Activated CD8-positive, alpha-beta memory T cell treated with anti-CD3 and anti-CD28 coated beads for 48 hours (primary cell): ENCODE results near the gene PSMA7.
A peak's percentile ranks its signal among the peaks of the same experiment; 100 is the strongest.

Source experiments
- DNase-seq, 3 experiments: peaks; one replicate each; pipeline ENCODE4 v3.0.0-alpha.2; 2020; ENCODE audit warnings: low read depth in 2 of 3, low spot score in 2 of 3

PSMA7 gene

DNA sequence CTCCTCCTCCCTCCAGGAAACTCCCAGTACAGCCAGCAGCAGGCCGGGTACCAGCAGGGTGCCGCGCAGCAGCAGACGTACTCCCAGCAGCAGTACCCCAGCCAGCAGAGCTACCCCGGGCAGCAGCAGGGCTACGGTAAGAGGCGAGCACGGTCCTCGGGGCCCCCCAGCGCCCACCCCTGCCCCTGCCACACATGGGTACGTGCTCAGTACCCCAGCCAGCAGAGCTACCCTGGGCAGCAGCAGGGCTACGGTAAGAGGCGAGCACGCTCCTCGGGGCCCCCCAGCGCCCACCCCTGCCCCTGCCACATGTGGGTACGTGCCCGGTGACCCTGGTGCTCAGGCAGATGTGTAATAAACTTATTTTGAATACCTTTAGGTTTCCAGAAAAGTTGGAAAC, 29.5 kb upstream of the PSMA7 start:
- DNase-seq = no peak

DNA sequence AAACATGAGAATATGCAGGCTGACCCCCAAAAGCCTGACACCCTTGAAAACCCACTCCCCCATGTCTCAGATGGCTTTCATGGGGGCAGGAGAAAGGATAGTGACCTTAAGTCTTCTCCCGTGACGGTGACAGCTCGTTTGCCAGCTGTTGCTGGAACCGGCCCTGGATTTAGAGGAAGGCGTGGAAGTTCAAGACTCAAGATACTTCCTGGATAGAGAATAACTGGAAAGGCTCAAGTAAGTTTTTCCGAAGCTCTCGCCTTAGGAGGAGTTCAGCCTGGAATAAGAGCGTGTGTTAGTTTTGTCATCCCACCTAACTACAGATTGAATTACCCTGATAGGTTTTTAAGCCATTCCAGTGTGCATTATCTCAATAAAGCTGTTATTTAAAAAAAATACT, 28.1 kb upstream of the PSMA7 start:
- no peak for DNase-seq

DNA sequence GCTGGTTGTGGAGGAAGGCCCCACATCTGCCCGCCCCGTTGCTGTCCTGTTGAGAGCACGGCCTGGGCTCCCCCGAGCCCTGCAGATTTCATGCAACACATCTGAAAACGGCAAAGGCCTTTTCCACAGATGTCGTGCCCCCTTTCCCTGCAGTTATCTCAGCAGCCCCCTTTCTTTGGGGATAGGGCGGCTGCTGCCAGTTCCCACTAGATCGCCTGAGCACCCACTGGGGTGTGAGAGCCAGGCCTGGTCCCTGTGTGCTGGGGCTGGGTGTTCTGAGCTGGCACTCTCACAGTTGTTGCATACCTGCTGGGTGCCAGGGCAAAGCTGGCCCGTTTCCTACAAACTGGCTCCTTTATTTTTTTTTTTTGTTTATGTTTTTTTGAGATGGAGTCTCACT, 27.3 kb upstream of the PSMA7 start:
- DNase-seq = no peak

DNA sequence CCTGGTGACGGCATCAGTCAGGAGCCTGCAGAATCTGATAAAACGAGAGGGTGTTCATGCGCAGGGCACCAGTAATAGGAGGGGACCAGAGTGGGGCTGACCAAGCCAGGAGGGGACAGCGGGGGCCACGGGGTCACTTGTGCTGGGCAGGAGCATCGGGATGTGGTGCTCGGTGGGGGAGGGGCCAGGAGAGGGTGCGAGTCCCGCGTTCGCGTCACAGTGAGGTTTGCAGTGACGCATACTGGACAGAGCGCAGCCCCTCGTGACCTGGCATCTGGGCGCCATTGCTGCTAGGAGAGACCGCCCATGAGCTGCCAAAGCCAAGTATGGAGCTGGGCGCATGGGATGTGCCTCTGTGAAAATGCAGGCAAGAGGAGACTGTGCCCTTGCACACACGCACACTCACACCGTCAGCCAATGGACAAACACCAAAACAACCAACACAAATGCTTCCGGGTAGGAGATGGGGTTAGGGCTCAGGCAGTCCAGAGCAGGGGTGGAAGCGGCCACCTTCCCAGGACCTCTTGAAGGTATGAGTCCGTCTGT, 25.8 kb upstream of the PSMA7 start:
- DNase-seq = no peak

DNA sequence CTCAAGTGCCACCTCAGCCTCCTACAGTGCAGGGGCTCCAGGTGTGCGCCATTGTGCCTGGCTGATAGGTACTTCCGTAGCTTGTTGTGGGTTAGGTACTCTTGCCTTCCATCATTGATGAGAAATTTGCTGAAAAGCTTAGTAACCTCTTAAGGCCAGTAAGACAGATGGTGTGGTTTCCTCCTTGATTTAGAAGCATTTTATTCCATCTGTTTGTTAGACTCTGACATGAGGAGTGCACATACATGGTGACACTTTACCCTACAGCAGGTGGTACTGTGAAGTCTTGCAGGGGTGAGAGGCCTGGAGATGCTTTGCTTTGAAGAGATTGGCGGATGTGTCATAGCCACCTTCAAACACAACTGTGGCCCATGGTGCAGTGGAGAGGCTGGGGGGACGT, 24.9 kb upstream of the PSMA7 start:
- DNase-seq = no peak

DNA sequence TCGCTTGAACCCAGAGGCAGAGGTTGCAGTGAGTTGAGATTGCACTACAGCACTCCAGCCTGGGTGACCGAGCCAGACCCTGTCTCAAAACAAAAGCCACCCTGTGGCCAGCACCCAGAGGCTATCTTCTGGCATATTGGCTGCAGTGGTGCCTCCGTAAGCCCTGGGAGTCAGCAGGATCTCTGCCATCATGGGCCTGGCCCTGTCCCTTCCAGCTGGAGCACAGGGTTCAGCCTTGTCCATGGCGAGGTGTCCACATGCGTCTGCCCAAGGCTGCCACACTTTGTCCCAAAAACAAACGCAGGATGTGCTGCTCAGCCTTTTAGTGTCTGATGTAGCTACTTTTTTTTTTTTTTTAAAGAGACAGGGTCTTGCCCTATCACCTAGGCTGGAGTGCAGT, 24.3 kb upstream of the PSMA7 start:
- DNase-seq = no peak

DNA sequence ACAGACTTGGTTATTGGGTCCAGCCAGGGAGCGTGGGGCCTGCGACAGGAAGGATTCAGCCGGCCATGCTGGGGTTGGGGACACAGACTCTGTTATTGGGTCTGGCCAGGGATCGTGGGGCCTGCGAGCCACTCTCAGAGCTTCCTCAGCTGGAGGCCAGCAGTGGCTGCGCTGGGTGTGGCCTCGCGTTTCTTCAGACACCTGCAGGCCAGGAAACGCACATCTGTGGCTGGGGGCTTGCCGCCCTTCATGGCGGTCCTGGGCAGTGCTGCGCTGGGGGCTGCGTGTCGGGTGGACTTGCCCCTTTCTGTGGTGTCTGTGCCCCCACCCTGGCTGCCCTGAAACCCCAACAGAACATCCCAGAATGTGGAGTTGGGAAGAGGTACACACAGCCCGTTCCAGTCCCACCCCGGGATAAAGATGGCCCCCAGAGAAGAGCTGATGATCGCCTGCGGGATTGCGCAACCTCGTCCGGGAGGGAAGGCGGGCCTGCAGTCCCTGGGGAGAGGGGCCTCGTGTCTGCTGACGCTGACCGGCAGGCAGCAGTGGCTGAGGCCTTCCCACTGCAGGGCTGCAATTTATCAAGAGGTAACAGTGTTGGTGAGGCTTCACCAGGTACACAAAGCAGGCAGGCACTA, 22.7 kb upstream of the PSMA7 start:
- DNase-seq = no peak

DNA sequence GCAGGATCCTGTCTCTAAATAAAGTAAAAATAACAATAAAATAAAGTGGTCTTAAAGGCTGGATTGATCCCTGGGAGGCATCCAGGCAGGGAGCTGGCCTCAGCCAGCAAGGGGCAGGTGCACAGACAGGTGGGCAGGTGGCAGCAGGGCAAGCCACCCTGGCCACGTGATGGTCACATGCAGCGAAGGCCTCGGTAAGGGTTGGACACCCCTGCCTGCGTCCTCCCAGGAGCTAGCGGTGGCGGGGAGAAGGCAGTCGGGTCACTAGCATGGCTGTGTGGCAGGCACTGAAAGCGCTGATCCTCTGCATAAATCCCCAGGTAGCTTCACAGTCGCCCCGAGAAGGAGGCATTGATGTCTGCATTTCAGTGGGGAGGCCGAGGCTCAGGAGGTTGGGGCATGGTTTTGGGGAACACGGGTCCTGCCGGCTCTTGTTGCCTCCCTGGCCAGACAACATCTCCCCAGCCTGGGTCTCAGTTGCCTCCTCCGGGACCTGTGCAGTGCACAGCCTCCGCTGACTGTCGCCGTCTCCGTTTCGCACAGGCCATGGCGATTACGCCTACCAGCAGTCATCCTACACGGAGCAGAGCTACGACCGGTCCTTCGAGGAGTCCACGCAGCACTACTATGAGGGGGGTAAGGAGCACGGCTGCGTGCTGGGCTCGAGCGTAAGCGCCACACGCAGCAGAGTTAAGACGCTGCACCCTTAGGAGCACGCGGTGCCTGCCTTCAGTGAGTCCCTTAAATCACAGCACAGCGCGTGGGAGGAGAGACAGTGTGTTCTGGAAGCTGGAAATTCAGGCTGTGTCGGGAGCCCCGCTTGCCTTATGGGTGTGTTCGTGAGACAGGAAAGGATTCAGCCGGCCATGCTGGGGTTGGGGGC, 21.9 kb upstream of the PSMA7 start:
- DNase-seq = no peak

DNA sequence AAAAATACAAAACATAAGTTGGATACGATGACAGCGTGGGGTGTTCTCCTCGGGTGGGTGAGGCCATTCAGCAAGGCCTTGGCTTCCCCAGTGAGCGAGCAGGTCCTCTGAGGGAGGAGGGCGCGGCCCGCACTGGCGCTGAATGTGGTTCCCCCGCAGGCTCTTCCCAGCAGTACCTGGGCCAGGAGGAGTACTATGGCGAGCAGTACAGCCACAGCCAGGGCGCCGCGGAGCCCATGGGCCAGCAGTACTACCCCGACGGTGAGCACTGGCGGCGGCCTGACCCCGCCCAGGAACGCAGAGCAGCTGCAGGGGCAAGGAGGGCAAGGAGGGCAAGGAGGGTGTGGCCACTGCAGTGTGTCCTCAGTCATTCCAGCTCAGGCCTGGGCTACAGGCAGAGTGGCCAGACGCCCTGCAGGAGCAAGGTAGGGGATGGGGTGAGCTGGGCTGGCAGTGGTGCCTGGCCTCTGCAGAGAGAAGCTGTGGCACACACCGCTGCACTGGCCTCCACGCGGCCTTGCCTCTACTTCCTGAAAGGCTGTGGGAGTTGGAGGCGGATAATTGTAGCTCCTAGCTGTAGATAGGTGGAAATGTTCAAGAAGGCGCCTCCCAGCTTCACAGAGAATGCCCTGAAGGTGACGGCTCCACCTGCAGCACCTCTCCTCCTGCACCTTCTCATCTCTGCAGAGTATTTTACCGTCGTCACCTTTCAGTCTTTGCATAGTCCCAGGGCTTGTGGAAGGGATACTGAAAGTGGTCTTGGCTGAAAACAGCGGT, 21.0 kb upstream of the PSMA7 start:
- no peak for DNase-seq

DNA sequence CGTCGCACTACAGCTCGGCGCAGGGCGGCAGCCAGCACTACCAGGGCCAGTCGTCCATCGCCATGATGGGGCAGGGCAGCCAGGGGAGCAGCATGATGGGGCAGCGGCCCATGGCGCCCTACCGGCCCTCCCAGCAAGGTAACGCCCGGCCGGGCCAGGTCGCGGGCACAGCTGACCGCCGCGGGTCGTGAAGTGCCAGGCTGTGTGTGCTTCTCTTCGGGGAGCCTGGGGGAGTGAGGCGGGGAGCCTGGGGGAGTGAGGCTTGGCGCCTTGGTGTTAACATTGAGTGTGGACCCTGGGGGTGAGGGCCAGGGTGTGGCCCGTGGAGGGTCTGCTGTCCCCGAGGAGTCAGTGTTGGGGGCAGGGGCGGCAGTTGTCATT, 20.3 kb upstream of the PSMA7 start:
- no peak for DNase-seq

DNA sequence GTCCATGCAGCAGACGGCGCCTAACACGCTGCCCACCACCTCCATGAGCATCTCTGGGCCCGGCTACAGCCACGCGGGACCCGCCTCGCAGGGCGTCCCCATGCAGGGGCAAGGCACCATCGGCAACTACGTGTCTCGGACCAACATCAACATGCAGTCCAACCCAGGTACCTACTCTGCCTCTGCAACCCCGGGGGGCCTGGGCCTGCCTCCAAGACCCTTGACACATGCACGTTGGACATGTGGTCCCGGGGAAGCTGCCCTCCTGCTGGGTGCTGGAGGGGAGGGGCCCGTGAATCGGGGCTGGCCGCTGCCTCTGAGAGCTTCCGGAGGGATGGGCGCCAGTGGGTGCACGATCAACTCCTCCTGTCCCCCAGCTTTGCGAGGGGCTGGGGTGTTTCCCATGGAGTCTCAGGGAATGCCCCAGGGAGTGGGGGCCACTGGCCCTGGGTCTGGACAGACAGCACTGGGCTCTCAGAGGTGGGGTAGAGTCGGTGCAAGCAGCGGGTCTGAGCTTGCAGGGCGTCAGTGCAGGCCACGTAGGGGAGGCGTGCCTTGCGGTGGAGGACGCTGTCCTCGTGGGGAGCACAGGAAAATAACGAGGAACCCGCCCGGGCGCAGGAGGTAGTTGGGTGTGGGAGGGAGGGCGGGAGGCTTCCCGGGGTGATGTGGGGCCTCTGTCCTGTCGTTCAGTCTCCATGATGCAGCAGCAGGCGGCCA, 19.7 kb upstream of the PSMA7 start:
- DNase-seq = no peak

DNA sequence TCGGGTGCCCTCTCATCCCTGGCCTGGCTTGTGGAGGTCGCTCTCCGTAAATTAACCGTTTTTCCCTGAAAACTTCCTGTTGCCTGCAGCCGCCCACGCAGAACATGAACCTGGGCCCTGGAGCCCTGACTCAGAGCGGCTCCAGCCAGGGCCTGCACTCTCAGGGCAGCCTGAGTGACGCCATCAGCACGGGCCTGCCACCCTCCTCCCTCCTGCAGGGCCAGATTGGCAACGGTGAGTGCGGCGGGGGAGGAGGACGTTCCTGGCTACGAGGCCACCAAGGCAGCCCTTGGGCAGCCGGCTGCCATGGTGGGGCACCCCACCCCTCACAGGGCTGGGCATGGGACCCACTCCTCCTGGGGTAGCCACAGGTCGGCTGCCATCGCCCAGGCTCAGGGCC, 18.2 kb upstream of the PSMA7 start:
- no peak for DNase-seq

DNA sequence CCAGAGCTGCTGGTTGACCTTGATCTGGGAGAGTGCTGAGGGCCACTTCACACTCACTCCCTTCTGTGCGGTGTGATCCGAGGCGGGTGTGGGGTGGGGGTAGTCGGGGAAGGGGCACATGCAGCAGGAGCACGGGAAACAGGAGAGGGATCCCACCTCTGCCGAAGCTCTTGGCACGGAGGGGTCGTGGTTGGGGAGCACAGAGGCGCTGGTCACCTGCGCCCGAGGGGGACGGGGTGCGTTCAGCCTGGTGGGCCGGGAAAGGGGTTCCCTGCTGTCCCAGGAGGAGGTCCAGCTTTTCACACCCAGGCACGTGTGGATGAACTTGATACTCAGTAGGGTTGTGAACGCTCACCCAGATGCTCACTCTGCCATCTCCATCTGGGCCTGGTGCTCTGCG, 17.7 kb upstream of the PSMA7 start:
- DNase-seq = no peak

DNA sequence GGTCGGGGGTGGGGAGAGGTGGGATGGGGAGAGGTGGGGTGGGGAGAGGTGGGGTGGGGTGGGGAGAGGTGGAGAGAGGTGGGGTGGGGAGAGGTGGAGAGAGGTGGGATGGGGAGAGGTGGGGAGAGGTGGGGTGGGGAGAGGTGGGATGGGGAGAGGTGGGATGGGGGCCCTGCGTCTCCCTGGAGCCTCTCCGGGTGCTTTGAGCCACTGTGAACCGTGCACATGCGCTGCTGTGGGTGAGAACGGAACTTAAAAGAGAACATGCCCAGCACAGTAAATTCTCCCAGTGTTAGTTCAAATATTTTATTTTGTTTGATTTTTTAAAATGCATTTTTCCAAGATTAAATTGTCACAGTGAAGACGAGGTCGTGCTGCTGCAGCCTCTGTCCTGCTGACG, 17.1 kb upstream of the PSMA7 start:
- no peak for DNase-seq

DNA sequence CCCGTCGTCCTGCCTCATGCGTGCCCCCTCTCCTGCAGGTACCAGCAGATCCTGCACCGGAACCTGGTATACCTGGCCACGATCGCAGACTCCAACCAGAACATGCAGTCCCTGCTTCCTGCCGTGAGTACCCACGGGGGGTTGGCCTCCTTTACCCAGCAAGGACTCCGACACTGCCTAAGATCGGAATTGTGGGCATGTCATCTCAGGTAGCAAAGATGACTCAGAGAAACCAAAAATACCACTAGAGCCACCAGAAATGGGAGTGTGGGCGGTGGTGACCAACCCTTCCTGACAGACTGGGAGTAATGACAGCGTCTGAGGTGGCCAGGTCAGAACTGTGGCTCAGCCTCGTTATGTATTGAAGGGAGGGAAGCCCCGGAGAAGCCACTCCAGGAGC, 16.6 kb upstream of the PSMA7 start:
- DNase-seq = peak; percentile 54 to 62 (median 58)

DNA sequence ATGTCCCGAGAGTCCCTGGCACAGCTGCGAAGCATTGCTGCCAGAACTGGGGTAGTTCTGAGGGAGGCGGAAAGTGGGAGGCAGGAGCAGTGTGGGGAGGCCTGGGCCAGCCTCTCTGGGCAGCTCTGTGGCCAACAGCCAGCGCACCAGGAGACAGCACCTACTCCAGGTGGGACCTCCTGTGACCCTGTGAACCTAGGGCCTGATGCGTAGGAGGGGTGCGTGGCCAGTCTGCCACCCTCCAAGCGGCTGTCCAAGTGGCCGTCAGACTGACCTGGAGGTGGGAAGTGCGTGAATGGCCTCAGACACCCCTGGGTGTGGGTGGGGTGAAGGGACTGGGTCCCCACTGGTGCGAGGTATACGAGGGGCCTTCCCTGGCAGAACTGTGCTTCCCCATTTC, 15.9 kb upstream of the PSMA7 start:
- DNase-seq = no peak

DNA sequence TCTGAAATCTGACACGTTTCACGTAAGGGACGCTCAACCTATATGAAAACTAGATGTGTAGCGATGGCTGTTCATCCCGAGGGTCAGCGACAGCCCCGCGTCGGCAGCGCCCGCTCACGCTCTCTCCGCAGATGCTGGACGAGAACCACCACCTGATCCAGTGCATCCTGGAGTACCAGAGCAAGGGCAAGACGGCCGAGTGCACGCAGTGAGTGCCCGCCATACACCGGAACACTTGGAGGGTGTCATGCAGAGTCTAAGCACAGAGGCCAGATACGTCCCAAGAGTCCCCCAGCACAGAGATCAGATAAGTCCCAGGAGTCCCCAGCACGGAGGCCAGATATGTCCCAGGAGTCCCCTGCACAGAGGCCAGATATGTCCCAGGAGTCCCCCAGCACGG, 15.3 kb upstream of the PSMA7 start:
- DNase-seq = no peak

DNA sequence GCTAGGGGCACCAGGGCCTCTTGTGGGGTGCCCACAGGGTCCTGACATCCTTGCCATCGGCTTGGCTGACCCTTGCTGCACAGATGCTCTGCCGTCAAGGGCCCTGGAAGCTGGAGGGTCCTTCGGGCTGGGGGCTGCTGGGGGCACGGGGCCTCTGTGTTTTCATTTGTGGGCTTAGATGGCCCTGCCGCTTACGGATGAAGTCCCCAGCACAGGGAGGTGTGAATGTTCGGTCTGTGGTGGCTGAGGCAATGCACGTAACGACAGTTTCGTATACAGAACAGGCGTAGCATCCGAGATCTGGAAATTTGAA, 14.8 kb upstream of the PSMA7 start:
- no peak for DNase-seq

DNA sequence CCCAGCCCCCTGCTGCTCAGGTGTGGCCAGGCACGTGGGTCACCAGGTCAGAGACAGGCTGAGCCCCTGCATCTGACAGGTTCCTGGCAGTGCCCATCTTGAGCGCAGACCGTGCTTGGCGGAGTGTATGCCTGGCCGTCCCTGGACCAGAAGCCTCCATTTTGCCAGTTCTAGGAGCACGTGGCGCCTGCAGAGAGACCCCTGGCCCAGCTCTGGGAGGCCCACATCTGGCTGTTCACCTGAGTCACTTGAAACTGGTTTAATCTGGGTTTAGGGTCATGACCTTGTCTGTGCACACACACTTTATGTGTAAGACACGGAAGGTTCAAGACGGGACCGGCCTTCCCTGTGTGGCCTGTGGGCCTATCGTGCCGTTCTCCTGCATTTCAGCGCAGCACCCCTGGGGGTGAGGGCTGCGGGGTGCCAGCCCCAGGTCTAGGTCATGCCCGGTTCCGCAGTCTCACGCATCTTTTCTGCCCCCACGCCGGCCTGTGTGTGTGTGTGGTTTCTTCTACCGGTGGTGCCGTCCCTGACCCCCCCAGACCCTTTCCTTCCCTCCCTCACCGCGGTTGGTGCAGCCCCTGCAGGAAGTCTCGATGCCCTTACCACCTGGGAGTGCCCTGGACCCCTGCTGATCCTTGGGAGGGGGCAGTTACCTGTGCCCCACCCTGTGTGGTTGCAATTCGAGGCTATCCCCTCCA, 14.3 kb upstream of the PSMA7 start:
- no peak for DNase-seq

DNA sequence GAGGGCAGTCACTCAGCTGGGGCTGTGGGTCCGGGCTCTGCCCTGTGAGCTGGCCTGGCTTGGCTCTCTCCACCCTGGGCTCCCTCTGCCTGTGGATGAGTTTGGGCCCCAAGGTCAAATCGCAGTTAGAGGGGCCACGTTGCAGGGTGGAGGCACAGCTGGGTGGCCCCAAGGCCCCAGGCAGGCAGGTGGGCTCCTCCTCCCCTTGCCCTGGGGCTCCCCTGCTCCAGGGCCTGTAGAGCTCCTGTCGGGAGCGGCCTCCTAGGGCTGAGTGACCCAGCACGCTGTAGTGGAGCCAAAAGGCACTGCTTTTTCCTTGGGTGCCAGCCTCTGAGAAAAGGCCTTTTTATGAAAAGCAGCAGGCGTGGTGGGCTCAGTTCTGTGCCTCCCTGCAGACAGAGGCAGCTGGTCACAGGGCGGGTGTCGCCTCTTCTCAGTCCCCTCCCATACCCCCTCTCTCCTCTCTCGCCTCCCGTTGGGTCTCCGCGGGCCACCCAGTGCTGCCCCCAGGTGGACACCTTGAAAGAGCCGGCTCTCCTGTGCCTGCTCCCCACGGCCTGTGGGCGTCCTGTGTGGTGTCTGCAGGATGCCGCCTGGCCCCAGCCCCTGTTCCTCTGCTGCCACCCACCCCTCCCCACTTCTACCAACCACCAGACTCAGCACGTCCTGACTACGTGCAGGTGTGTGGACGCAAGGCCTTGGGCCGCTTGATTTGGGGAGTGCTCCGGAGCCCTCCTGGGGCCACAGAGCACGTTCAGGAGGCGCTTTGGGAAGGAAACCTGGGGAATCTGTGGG, 13.6 kb upstream of the PSMA7 start:
- peak in 1 of 3 experiments; percentile 49 for DNase-seq
